ENCODE measurements around the gene PSG1.
"Not testable (repeated sequence)": the region's sequence is repeated elsewhere in the genome, so short reads cannot be mapped to it uniquely, and the experiment has no call there.

The PSG1 gene

DNA sequence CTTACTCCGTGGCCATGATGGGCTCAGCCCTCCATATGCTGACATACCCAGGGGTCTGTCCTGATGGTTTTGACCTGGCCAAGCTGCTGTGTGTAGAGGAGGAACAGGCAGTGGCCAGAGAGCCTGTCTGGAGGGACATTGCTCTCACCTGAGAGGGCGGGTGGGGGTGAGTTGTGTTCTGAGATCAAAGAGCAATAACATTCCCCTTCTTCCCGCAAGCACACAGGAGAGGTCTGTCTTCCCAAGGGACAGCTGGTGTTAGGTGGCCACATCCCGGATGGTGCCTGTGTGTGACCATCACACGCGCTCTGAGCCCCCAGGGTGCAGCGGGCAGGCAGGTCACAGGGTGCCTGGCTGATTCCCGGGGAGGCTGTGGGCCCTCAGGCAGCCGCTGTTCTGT is 1.1 kb upstream of the PSG1 start:
- DNase-seq: not testable (repeated sequence)

DNA sequence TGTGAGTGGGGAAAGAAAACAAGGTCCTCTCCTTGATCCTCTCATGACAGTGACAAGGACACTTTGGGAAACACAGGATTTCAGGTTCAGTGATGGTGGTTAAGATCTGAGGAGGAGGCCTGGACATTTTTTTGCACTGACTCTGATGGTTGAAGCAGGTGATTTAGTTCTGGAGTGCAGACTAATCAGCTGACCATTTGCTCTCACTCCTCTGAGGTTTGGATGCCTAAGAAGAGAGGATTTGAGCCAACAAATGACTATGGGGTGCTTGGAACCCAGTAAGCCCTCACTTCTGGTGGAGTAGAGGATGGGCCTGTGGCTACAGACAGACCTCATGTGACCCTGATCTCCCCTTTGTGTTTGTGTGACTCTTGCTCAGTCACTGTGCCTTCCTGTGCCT is 2.9 kb downstream of the PSG1 start:
- DNase-seq: not testable (repeated sequence)

DNA sequence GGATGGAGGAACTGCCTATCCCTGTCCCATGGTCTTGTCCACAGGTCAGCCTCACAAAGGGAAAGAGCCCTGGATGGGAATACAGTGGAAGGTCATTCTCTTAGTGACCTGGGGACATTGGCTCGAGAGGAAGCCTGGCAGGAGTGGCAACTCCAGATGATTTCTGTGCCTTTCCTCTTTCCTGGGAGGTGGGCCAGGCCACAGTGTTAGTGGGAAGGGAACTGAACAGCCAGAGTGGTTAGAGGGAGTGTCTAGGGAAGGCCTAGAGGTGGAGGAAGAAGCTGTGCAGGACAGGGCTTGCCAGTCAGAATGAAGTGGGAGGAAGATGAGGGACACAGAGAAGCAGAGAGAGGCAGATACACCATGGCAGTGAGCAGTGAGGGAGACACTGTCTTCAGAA is 3.6 kb downstream of the PSG1 start:
- DNase-seq: not testable (repeated sequence)

DNA sequence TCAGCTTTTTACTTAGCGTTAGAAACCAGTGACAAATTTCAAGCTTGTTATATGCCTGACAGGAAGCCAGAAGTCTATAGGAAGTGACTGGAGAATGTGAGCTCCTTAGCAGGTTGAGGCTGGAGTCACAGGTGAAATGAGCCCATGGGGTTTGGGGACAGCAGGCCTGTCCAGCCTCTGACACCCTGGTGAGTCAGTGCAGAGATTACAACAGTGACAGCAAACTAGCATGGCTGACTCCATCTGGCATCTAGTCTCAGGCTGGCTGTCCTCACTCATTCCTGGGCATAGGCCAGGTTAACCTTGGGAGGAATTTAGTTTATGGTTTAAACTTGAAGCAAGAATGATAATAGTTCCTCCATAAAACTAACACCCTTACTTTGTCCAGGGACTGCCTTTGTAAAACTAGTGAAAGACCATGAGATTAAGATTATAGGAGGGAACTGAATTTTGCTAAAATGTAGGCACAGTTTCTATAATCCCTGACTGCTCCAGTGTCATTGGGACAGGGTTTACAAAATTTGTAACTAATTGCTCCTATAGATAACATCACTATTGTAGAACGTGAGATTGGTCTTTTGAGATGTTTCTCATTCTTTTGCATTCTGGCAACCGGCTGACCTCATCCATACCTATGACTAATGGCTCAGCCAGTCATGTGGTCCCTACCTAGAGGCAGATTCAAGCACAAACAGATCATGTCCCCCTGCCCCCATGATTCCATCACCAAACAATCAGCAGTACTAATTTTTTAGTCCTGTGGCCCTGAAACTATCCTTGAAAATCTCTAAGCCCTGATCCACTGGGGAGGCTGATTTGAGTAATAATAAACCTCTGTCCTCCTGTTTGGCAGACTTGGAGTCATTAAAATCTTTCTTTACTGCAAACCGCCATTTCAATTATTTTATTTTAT is 4.4 kb downstream of the PSG1 start:
- not testable (repeated sequence) for DNase-seq

GRCh38 chr19:42874136-42874535 is 5.4 kb downstream of the PSG1 start:
- not testable (repeated sequence) for DNase-seq

GRCh38 chr19:42872608-42873007 is 6.9 kb downstream of the PSG1 start:
- DNase-seq: no peak

GRCh38 chr19:42857544-42857867 is 22.0 kb downstream of the PSG1 start:
- DNase-seq: no peak

DNA sequence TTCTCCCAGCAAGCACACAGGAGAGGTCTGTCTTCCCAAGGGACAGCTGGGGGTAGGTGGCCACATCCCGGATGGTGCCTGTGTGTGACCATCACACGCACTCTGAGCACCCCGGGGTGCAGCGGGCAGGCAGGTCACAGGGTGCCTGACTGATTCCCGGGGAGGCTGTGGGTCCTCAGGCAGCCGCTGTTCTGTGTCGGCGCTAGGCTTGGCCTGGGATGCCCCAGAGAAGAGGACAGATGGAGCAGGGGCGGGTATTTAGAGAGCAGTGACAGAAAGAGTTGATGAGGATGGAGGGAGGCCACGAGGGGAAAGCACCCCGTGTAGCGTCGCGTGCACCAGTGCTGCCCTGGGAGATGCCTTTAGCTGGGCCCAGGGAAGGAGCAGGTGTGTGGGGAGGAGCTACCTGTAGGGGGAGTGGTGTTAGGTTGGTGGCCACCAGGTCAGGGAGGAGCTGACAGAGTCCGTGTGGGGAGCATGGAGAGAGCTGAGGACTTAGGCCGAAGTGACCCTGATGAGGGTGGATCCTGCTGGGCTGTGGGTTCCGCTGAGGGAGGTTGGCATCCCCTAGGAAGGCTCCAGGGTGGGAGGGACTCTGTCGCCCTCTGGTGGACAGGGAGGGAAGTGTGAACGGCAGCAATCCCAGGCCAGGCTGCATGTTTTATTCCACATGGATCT is 22.5 kb downstream of the PSG1 start:
- DNase-seq: not testable (repeated sequence)

- DNase-seq: not testable (repeated sequence)
These were observed 24.8 kb downstream of the PSG1 start for GRCh38 chr19:42854745-42855144.

GRCh38 chr19:42853231-42853630 is 26.3 kb downstream of the PSG1 start:
- not testable (repeated sequence) for DNase-seq

DNA sequence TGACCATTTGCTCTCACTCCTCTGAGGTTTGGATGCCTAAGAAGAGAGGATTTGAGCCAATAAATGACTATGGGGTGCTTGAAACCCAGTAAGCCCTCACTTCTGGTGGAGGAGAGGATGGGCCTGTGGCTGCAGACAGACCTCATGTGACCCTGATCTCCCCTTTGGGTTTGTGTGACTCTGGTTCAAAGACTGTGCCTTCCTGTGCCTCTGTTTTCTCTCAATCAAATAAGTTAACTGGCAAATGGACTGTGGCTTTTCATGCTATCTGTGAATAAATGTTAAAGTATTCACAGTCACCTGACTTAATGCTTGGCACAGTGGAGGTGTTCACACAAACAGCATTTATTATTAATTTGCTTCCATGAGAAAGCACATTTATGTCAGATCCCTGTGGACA is 26.7 kb downstream of the PSG1 start:
- not testable (repeated sequence) for DNase-seq

DNA sequence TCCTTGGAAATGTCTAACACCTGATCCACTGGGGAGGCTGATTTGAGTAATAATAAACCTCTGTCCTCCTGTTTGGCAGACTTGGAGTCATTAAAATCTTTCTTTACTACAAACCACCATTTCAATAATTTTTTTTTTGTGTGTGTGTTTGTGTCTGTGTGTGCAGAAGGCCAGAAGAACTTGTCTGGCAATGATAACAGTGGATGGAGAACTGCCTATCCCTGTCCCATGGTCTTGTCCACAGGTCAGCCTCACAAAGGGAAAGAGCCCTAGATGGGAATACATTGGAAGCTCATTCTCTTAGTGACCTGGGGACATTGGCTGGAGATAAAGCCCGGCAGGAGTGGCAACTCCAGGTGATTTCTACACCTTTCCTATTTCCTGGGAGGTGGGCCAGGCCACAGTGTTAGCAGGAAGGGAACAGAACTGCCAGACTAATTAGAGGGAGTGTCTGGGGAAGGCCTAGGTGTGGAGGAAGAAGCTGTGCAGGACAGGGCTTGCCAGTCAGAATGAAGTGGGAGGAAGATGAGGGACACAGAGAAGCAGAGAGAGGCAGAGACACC is 27.7 kb downstream of the PSG1 start:
- not testable (repeated sequence) for DNase-seq

- DNase-seq: no peak
These were observed 28.4 kb downstream of the PSG1 start for GRCh38 chr19:42850981-42851717.

GRCh38 chr19:42846597-42846996 is 32.9 kb downstream of the PSG1 start:
- no peak for DNase-seq

GRCh38 chr19:42843631-42844030 is 35.9 kb downstream of the PSG1 start:
- DNase-seq: not testable (repeated sequence)

DNA sequence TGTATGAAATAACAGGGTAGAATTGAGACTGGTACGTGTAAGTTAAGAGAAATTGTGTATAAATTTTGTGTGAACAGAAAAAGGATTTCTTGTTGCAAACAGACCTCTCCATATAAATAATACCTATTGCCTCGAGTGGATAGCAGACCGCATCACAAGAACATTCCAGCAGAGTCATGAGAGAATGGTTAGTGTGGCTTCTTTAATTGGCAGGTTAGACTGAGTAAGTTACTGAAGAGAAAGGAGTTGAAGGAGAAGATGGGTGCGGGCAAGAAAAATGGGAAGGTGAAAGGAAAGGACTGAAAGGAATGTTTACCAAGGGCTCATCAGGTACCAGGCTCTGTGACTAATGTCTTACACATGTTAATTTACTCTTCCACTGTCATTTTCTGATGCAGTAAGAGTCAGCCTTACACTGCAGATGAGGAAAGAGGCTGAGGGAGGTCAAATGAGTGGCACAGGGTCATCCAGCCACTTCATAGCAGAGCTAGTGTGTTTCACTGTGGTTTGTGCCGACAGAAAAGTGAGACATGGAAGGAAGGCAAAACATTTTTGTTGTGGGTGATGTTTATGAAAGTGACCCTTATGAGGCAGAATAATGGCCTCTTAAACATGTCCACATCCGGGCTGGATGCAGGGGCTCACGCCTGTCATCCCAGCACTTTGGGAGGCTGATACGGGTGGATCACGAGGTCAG is 46.6 kb downstream of the PSG1 start:
- DNase-seq: not testable (repeated sequence)

GRCh38 chr19:42832023-42832680 is 47.4 kb downstream of the PSG1 start:
- not testable (repeated sequence) for DNase-seq

DNA sequence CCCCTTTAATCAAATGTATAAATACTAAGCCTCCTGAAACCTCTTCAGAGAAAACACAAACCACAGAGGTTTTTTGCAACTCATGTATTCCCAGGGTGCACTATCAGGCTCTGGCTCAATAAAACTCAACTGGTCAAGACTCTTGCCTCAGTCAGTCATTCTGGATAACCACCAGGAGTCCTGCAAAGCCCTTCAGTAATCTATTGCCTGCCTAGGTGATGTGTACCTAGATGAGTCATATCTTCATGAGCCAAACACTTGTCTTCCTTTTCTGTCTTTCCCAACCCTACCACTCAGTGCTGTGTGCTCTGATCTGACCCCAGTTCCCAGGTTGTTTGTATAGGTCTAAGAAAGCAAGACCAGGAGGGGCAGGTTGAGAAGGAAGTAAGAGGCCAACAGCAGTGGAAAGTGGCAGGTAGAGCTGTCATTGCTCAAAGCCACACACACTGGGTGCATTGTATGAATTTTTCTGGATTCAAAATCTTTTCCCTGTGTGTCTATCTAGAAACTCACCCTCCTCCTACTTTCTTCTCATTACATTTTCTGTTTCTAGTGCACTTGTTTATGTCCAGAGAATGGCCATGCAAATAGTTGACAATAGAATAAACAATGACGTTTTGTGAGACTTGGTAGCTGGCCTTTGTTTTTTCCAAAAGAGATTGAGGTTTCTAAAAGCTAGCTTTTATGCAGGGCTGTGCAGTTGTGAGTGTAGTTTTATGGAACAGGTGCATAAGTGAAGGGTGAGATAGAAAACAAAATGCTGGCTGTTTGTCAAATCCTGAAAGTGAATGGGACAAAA is 48.1 kb downstream of the PSG1 start:
- DNase-seq: no peak

GRCh38 chr19:42821306-42821977 is 58.1 kb downstream of the PSG1 start:
- not testable (repeated sequence) for DNase-seq

GRCh38 chr19:42819960-42820650 is 59.4 kb downstream of the PSG1 start:
- not testable (repeated sequence) for DNase-seq

Measured in T-helper 2 cell (primary cell).